ENCODE measurements around the gene MYO5A.
"Not testable (repeated sequence)": the region's sequence is repeated elsewhere in the genome, so short reads cannot be mapped to it uniquely, and the experiment has no call there.

The MYO5A gene

GRCh38 chr15:52422001-52422400 lies 106.7 kb downstream of the MYO5A start:
- no peak for TF ChIP-seq CTCF (conservative IDR thresholded peaks at IDR 0.05; ENCODE audit: control insufficient read depth, insufficient read depth, low read depth, low read length)
- no peak overlapping the region for H3K4me3 ChIP-seq (ENCODE audit: control insufficient read depth, low read depth, low read length)
- no peak for DNase-seq (ENCODE audit: low read depth)

GRCh38 chr15:52421029-52421428 lies 107.7 kb downstream of the MYO5A start:
- no peak for TF ChIP-seq CTCF (conservative IDR thresholded peaks at IDR 0.05; ENCODE audit: control insufficient read depth, insufficient read depth, low read depth, low read length)
- no peak overlapping the region for H3K4me3 ChIP-seq (ENCODE audit: control insufficient read depth, low read depth, low read length)
- no peak for DNase-seq (ENCODE audit: low read depth)

GRCh38 chr15:52419494-52419893 lies 109.2 kb downstream of the MYO5A start:
- TF ChIP-seq CTCF (conservative IDR thresholded peaks at IDR 0.05; ENCODE audit: control insufficient read depth, insufficient read depth, low read depth, low read length): no peak
- DNase-seq (ENCODE audit: low read depth): no peak
- H3K4me3 ChIP-seq (ENCODE audit: control insufficient read depth, low read depth, low read length): no peak overlapping the region

GRCh38 chr15:52417957-52418356 lies 110.7 kb downstream of the MYO5A start:
- H3K4me3 ChIP-seq (ENCODE audit: control insufficient read depth, low read depth, low read length): no peak overlapping the region
- DNase-seq (ENCODE audit: low read depth): no peak
- no peak for TF ChIP-seq CTCF (conservative IDR thresholded peaks at IDR 0.05; ENCODE audit: control insufficient read depth, insufficient read depth, low read depth, low read length)

GRCh38 chr15:52417521-52417920 lies 111.2 kb downstream of the MYO5A start:
- H3K4me3 ChIP-seq (ENCODE audit: control insufficient read depth, low read depth, low read length): no peak overlapping the region
- DNase-seq (ENCODE audit: low read depth): peak; percentile 96
- TF ChIP-seq CTCF (conservative IDR thresholded peaks at IDR 0.05; ENCODE audit: control insufficient read depth, insufficient read depth, low read depth, low read length): no peak

- H3K4me3 ChIP-seq (ENCODE audit: control insufficient read depth, low read depth, low read length); DNase-seq (ENCODE audit: low read depth): not testable (repeated sequence)
Observed at GRCh38 chr15:52416566-52416965, 112.1 kb downstream of the MYO5A start.

GRCh38 chr15:52415628-52416027 lies 113.1 kb downstream of the MYO5A start:
- TF ChIP-seq CTCF (conservative IDR thresholded peaks at IDR 0.05; ENCODE audit: control insufficient read depth, insufficient read depth, low read depth, low read length): no peak
- peak; percentile 19 for DNase-seq (ENCODE audit: low read depth)
- H3K4me3 ChIP-seq (ENCODE audit: control insufficient read depth, low read depth, low read length): no peak overlapping the region
